SKM-1 treated with dmso at 0.1 percent for 144 hours (cell line): Measurements from ENCODE around the gene DUS3L.

Source experiments
- DNase-seq: peaks from one replicate; lab custom pipeline; 2025; ENCODE audit not compliant: unreplicated experiment; lab: John Stamatoyannopoulos, UW

Gene DUS3L

GRCh38 chr19:5790559-5791520 is at the start of gene DUS3L:
DUS3L (minus strand) TSS chr19:5791163; CDS start chr19:5791141, 22 bp downstream.
- peak; percentile 98 for DNase-seq

- DNase-seq: no peak
Observed at GRCh38 chr19:5839065-5840017, 48.4 kb upstream of the DUS3L start, which contains the start of gene FUT6. FUT6 (minus strand) TSS chr19:5839702; CDS start chr19:5832567, 7,135 bp downstream.

- no peak for DNase-seq
Observed at GRCh38 chr19:5838353-5839064, 47.5 kb upstream of the DUS3L start.

DNA sequence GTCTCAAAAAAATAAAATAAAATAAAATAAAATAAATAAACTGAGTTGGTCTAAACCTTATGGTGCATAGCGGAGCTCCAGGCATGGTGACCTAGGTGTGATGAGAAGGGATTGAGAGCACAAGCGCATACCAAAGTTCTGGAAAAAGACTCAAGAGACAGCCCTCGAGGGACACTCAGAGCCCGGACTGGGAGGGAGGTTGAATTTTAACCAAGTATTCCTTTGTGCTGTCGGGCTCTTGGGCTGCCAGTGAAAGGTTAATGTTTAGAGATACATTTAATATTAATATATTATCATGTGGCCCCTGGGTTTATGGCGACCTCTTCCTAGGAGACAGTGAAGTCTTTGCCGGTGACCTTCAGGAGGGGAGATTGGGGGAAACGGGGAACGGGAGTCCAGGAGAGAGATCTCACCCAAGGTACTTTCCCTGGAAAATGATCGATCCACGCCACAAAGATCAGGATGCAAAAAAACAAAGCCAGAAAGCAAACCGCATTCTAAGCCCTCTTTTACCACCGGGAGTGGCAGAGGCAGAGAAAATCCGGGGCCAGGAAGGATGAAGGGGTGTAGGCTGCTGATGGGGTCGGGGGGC is 46.9 kb upstream of the DUS3L start:
- DNase-seq: no peak

GRCh38 chr19:5832527-5833216 is 41.7 kb upstream of the DUS3L start:
- DNase-seq: no peak

- DNase-seq: no peak
Observed at GRCh38 chr19:5832061-5832460, 41.1 kb upstream of the DUS3L start.

GRCh38 chr19:5831159-5831558 is 40.2 kb upstream of the DUS3L start:
- no peak for DNase-seq

- DNase-seq: no peak
Observed at GRCh38 chr19:5829567-5830310, 38.8 kb upstream of the DUS3L start.

- no peak for DNase-seq
Observed at GRCh38 chr19:5828661-5829566, 38.0 kb upstream of the DUS3L start.

DNA sequence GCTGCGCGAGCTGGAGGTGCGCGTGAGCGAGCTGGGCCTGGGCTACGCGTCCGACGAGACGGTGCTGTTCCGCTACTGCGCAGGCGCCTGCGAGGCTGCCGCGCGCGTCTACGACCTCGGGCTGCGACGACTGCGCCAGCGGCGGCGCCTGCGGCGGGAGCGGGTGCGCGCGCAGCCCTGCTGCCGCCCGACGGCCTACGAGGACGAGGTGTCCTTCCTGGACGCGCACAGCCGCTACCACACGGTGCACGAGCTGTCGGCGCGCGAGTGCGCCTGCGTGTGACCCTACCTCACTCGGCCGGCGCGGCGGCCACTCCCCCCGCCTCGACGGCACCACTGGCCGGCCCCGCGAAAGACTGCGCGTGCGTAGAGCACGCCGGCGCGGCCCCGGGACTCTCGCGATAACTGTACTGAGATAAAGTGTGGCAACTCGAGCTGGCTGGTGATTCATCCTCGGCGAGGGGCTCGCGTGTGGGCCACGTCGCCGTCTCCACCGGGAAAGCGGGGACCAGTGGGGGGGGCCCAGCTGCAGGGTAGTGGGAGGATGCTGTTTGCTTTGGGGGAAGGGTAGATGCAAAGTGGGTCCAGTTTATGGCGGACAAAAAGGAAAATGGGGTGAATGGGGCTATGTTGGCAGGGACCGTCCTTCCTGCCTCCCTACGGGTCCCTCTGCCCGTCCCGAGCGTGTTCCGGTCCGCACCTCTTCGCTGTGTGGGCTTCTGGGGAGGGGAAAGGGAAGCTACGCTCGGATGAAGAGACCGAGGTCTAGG is 37.1 kb upstream of the DUS3L start:
- DNase-seq: peak; percentile 97

- DNase-seq: no peak
Observed at GRCh38 chr19:5827342-5827890, 36.5 kb upstream of the DUS3L start.

GRCh38 chr19:5826531-5827341 is 35.8 kb upstream of the DUS3L start:
- DNase-seq: no peak

GRCh38 chr19:5825178-5825577 is 34.2 kb upstream of the DUS3L start:
- no peak for DNase-seq

DNA sequence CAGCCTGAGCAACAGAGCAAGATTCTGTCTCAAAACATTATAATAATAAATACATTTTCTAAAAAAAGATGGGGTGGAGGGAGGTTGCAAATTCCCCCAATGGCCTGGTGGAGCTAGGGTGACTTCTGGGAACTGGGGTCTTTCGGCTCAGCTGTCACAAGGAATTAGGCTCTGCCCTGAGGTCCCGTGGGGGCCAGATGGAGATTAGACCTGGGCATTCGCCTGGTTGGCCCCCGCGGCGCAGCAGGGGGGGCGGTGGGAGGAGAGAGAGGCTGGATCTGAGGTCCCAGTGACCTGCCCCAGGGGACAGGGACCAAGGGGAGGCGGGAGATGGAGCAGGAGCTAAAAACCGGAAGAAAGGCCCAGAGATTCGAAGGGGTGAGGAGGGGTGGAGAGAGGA is 33.8 kb upstream of the DUS3L start:
- DNase-seq: no peak

DNA sequence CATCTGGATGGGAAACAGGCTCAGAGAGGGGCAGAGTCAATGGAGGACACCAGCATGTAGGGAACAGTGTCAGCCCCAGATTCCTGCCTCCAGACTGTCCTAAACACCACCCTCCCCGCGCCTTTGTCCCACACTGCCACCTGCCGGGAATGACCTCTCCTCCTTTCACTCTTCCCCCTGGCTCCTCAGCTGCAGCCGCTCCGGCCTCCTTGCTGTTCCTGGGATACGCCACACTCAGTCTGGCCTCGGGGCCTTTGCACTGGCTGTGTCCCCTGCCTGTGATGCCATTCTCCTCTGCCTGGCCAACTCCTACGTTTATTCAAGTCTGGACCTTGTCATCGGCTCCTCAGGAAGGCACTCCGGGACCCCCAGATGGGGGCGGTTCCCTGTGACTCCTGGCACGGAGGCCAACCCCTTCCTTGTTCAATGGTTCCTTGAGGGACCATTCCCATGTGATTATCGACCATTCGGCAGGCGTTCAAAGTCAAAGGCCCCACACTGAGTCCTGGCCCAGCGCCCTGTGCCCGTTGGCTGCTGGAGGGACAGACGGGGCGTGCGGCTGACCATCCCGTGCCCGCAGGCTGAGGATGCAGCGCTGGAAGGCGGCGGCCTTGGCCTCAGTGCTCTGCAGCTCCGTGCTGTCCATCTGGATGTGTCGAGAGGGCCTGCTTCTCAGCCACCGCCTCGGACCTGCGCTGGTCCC is 32.8 kb upstream of the DUS3L start:
- DNase-seq: no peak
